ENCODE data around the gene ALG8.

GRCh38 chr11:78170874-78171549 is 31.6 kb upstream of the ALG8 start:
- TF ChIP-seq CTCF (IDR thresholded peaks at IDR 0.05; ENCODE audit: control extremely low read depth in 1 of 3, insufficient read depth in 1 of 3, low read depth in 1 of 3, low read length in 3 of 3) (no peak), TAF1 (IDR thresholded peaks at IDR 0.05; ENCODE audit: low read depth, low read length) (no peak), KDM1A (IDR thresholded peaks at IDR 0.05; ENCODE audit: borderline replicate concordance, low read length) (no peak), RNF2 (IDR thresholded peaks at IDR 0.05; ENCODE audit: borderline replicate concordance, low read depth, low read length, missing control alignments, poor library complexity, severe bottlenecking) (no peak), EP300 (IDR thresholded peaks at IDR 0.05; ENCODE audit: borderline replicate concordance in 1 of 2, low read depth in 2 of 2, low read length in 2 of 2) (no peak), POLR2A (IDR thresholded peaks at IDR 0.05; ENCODE audit: control extremely low read depth in 1 of 2, low read depth in 2 of 2, low read length in 2 of 2) (no peak)
